Left lung (tissue), 10 donors: ENCODE measurements around the gene PAFAH1B1. TPM values are rescaled to one million over a fixed set of nuclear protein-coding genes. Genes with fewer than 3 reads are reported as not detected.

Experiments used
- ATAC-seq: fragments of 200-7000 bp; cut with Tn5 transposase; one replicate; pipeline ENCODE4 v1.9.1; 2020; ENCODE audit warnings: moderate library complexity
- DNase-seq, 4 donors: peaks; one replicate each; pipeline ENCODE4 v3.0.0-alpha.2; 2013 to 2020
- H3K27ac ChIP-seq, 2 donors: fragments of 200-600 bp; sonication (generic) in 1 of 2; one replicate each; pipeline versions ENCODE4 v1.5.0 to v1.8.0; 2020 to 2021
- H3K27me3 ChIP-seq, 2 donors: fragments of 200-600 bp; sonication (generic) in 1 of 2; one replicate each; pipeline versions ENCODE4 v1.5.0 to v1.8.0; 2020 to 2021
- H3K36me3 ChIP-seq, 2 donors: fragments of 200-600 bp; sonication (generic) in 1 of 2; one replicate each; pipeline versions ENCODE4 v1.5.0 to v1.8.0; 2020 to 2021
- H3K4me1 ChIP-seq, 2 donors: fragments of 200-600 bp; one replicate each; pipeline ENCODE4 v1.8.0; 2021
- H3K4me3 ChIP-seq, 2 donors: fragments of 200-600 bp; sonication (generic) in 1 of 2; one replicate each; pipeline versions ENCODE4 v1.5.0 to v1.8.0; 2020 to 2021; ENCODE audit warnings: mild to moderate bottlenecking in 1 of 2
- H3K9me3 ChIP-seq, 2 donors: fragments of 200-600 bp; sonication (generic) in 1 of 2; one replicate each; pipeline versions ENCODE4 v1.5.0 to v1.8.0; 2020 to 2021
- CTCF ChIP-seq, 2 donors: fragments of 200-600 bp; sonication (generic) in 1 of 2; IDR thresholded peaks; one replicate each; pipeline versions ENCODE4 v1.5.0 to v1.8.0; 2021; ENCODE audit warnings: antibody characterized with exemption in 2 of 2
- intact Hi-C, 2 donors: fragments of 100-400 bp; cut with DNase I; formaldehyde crosslinking; loops; one replicate each; pipeline versions ENCODE4 v1.11.2 to v1.14.2; 2022
- polyA plus RNA-seq, 6 donors: library from polyadenylated mRNA; unstranded; fragments of 120-200 nt; gene quantifications; one replicate each; pipeline ENCODE4 v1.2.1, GENCODE V29; 2013; ENCODE audit not compliant: insufficient read length in 6 of 6
- total RNA-seq, 2 donors: library from RNA; stranded (reverse); fragmentation: NEBNext Ultra II Directional; extraction: Animal tissue kit (Norgen Biotek cat#: 25700); gene quantifications; one replicate each; pipeline ENCODE4 v1.2.1, GENCODE V29; 2021
- donor health status: DM: no; HTN: yes; CAD: no.
- donor health status: DM: no; HTN: no; CAD: no.

Gene PAFAH1B1
- total and polyA plus RNA-seq, 8 donors, result 135 to 188 (median 151) TPM

GRCh38 chr17:2683912-2684311 is 90.5 kb downstream of the PAFAH1B1 start:
- Histone ChIP-seq H3K27ac (no peak overlapping the region), H3K27me3 (no peaks in the 10 kb centered on the region), H3K4me1 (peaks cover 6 to 10% of the 10 kb centered on the region in 2 donors), H3K4me3 (no peak overlapping the region), H3K36me3 (peaks cover 0 to 61% of the 10 kb centered on the region in 2 donors), H3K9me3 (no peaks in the 10 kb centered on the region)
- no peak for TF ChIP-seq CTCF (IDR thresholded peaks at IDR 0.05)
- ATAC-seq (no peak), DNase-seq (peak in 1 of 4 donors; percentile 52)
- intact Hi-C loops, result loop anchor here in 1 of 2 donors (10.0 kb wide), 1 partner anchor 89 kb away; the partner anchor contains the start of gene PAFAH1B1

- TF ChIP-seq CTCF (IDR thresholded peaks at IDR 0.05), result no peak
- Histone ChIP-seq H3K4me1 (peaks cover 12 to 15% of the 10 kb centered on the region in 2 donors), H3K9me3 (no peaks in the 10 kb centered on the region), H3K27ac (no peak overlapping the region), H3K4me3 (no peak overlapping the region), H3K27me3 (no peaks in the 10 kb centered on the region), H3K36me3 (peaks cover 0 to 59% of the 10 kb centered on the region in 2 donors)
- DNase-seq, result peak in 1 of 4 donors; percentile 50
- intact Hi-C loops, result loop anchor here in 1 of 2 donors (10.0 kb wide), 1 partner anchor 90 kb away; the partner anchor contains the start of gene PAFAH1B1
- no peak for ATAC-seq
Observed at GRCh38 chr17:2684549-2684948, 91.1 kb downstream of the PAFAH1B1 start.

- intact Hi-C loops, result loop anchor here in 1 of 2 donors (10.0 kb wide), 1 partner anchor 91 kb away; the partner anchor contains the start of gene PAFAH1B1
- Histone ChIP-seq H3K36me3 (peaks cover 0 to 55% of the 10 kb centered on the region in 2 donors), H3K4me3 (no peak overlapping the region), H3K4me1 (peaks cover 15% of the 10 kb centered on the region in 2 donors), H3K9me3 (no peaks in the 10 kb centered on the region), H3K27ac (no peak overlapping the region), H3K27me3 (no peaks in the 10 kb centered on the region)
- TF ChIP-seq CTCF (IDR thresholded peaks at IDR 0.05), result no peak
- ATAC-seq (no peak), DNase-seq (peak in 1 of 4 donors; percentile 68)
Observed at GRCh38 chr17:2685696-2686095, 92.2 kb downstream of the PAFAH1B1 start.

GRCh38 chr17:2687074-2687418 is 93.6 kb downstream of the PAFAH1B1 start:
- Histone ChIP-seq H3K4me1 (peaks cover 15% of the 10 kb centered on the region in 2 donors), H3K36me3 (peaks cover 0 to 53% of the 10 kb centered on the region in 2 donors), H3K9me3 (no peaks in the 10 kb centered on the region), H3K27me3 (no peaks in the 10 kb centered on the region), H3K27ac (no peak overlapping the region), H3K4me3 (no peak overlapping the region)
- no peak for DNase-seq
- intact Hi-C loops, result loop anchor here in 1 of 2 donors (10.0 kb wide), 1 partner anchor 92 kb away; the partner anchor contains the start of gene PAFAH1B1
- no peak for TF ChIP-seq CTCF (IDR thresholded peaks at IDR 0.05)
- no peak for ATAC-seq

GRCh38 chr17:2688351-2689342 is 95.2 kb downstream of the PAFAH1B1 start:
- no peaks in the 10 kb centered on the region for H3K27me3 ChIP-seq
- TF ChIP-seq CTCF (IDR thresholded peaks at IDR 0.05), result no peak
- no peak overlapping the region for H3K4me3 ChIP-seq
- H3K4me1 ChIP-seq, result peaks cover 15% of the 10 kb centered on the region in 2 donors
- peak; percentile 68 for ATAC-seq
- peaks cover 0 to 54% of the 10 kb centered on the region in 2 donors for H3K36me3 ChIP-seq
- intact Hi-C loops, result loop anchor here in 1 of 2 donors (10.0 kb wide), 1 partner anchor 94 kb away; the partner anchor contains the start of gene PAFAH1B1
- peak in 2 of 4 donors; percentile 56 to 78 for DNase-seq
- H3K27ac ChIP-seq, result peak overlapping the region; percentile 19 to 39
- no peaks in the 10 kb centered on the region for H3K9me3 ChIP-seq
